ENCODE data around the gene ZNRF1.
"Not testable (repeated sequence)": the region's sequence is repeated elsewhere in the genome, so short reads cannot be mapped to it uniquely, and the experiment has no call there.

DNA sequence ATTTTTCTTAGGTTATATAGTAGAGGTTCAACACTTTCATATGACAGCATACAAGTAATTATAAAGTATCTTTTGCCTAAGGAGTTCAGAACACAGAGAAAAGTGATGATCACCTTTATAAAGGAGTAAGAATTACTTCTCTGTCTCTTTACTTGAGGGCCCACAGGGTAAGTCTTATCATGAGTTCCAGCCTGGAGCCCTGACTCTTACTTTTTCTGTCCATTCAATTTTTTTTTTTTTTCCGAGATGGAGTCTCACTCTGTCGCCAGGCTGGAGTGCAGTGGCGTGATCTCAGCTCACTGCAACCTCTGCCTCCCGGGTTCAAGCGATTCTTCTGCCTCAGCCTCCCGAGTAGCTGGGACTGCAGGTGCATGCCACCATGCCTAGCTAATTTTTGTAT, 14.3 kb downstream of the ZNRF1 start:
- TF ChIP-seq, protein P1, sequence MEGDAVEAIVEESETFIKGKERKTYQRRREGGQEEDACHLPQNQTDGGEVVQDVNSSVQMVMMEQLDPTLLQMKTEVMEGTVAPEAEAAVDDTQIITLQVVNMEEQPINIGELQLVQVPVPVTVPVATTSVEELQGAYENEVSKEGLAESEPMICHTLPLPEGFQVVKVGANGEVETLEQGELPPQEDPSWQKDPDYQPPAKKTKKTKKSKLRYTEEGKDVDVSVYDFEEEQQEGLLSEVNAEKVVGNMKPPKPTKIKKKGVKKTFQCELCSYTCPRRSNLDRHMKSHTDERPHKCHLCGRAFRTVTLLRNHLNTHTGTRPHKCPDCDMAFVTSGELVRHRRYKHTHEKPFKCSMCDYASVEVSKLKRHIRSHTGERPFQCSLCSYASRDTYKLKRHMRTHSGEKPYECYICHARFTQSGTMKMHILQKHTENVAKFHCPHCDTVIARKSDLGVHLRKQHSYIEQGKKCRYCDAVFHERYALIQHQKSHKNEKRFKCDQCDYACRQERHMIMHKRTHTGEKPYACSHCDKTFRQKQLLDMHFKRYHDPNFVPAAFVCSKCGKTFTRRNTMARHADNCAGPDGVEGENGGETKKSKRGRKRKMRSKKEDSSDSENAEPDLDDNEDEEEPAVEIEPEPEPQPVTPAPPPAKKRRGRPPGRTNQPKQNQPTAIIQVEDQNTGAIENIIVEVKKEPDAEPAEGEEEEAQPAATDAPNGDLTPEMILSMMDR (conservative IDR thresholded peaks at IDR 0.05; ENCODE audit: low read depth, low read length) = not testable (repeated sequence)
- not testable (repeated sequence) for TF ChIP-seq EZH2 (IDR thresholded peaks at IDR 0.05; ENCODE audit: borderline replicate concordance, low read depth, low read length, poor library complexity, severe bottlenecking)
